IgD-negative memory B cell (primary cell): Measurements from ENCODE around the gene C4orf17. TPM values are rescaled to one million over a fixed set of nuclear protein-coding genes. Genes with fewer than 3 reads are reported as not detected.
"Not testable (repeated sequence)": the region's sequence is repeated elsewhere in the genome, so short reads cannot be mapped to it uniquely, and the experiment has no call there.

Experiments used
- H3K27ac Mint-ChIP-seq, 3 donors: one replicate each; pipeline ENCODE4 v1.8.0; 2020 to 2022; ENCODE audit warnings: mild to moderate bottlenecking in 3 of 3, mixed read lengths in 3 of 3, moderate library complexity in 1 of 3
- H3K27me3 Mint-ChIP-seq: one replicate; pipeline ENCODE4 v1.8.0; 2021; ENCODE audit warnings: mixed read lengths
- H3K36me3 Mint-ChIP-seq: one replicate; pipeline ENCODE4 v1.8.0; 2020; ENCODE audit warnings: mild to moderate bottlenecking, mixed read lengths
- H3K4me1 Mint-ChIP-seq, 3 donors: one replicate each; pipeline ENCODE4 v1.8.0; 2020 to 2022; ENCODE audit warnings: mixed read lengths in 3 of 3, mild to moderate bottlenecking in 1 of 3
- H3K4me3 Mint-ChIP-seq, 4 donors: one replicate each; pipeline ENCODE4 v1.8.0; 2020 to 2022; ENCODE audit warnings: mild to moderate bottlenecking in 4 of 4, mixed read lengths in 4 of 4, moderate library complexity in 3 of 4
- H3K9me3 Mint-ChIP-seq, 3 donors: one replicate each; pipeline ENCODE4 v1.8.0; 2020 to 2021; ENCODE audit warnings: mixed read lengths in 3 of 3, mild to moderate bottlenecking in 1 of 3
- polyA plus RNA-seq: library from polyadenylated mRNA; unstranded; fragments of 300-500 nt; fragmentation: Illumina TruSeq; gene quantifications from one replicate; pipeline ENCODE4 v1.2.3, GENCODE V29; 2021

Gene C4orf17
- polyA plus RNA-seq, 1 donor from 2014 or later, result not detected

- peaks cover 0 to 5% (median 0%) of the 10 kb centered on the region in 3 donors for H3K9me3 Mint-ChIP-seq
- no peak overlapping the region for H3K4me3 Mint-ChIP-seq
- peaks cover 0 to 1% (median 0%) of the 10 kb centered on the region in 3 donors for H3K4me1 Mint-ChIP-seq
- H3K27ac Mint-ChIP-seq, result no peak overlapping the region
- no peaks in the 10 kb centered on the region for H3K36me3 Mint-ChIP-seq
- H3K27me3 Mint-ChIP-seq, result peaks cover 5% of the 10 kb centered on the region
These were observed 3.5 kb upstream of the C4orf17 start for GRCh38 chr4:99507349-99507748.

DNA sequence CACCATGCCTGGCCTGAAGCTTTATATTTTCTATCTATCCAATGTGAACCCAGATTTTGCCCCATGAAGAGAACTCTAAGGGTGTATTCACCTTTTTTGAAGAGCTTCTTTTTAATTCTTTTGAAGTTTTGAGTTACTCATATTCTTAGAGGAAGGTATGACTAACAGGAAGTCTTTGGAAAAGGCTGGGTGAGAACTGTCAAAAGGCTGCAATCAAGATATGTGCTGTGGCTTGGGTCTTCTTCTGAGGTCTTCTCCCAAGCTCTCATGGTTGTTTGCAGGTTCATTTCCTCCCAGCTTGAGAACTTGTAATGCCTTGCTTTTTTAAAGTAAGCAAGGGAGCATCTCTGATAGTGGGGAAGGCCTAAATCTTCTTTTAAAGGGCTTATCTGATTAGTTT, 3.1 kb upstream of the C4orf17 start:
- Mint-ChIP-seq H3K36me3 (no peaks in the 10 kb centered on the region), H3K9me3 (peaks cover 0 to 5% (median 0%) of the 10 kb centered on the region in 3 donors), H3K4me3 (no peak overlapping the region), H3K27me3 (peaks cover 5% of the 10 kb centered on the region), H3K27ac (no peak overlapping the region), H3K4me1 (peaks cover 0 to 1% (median 0%) of the 10 kb centered on the region in 3 donors)

DNA sequence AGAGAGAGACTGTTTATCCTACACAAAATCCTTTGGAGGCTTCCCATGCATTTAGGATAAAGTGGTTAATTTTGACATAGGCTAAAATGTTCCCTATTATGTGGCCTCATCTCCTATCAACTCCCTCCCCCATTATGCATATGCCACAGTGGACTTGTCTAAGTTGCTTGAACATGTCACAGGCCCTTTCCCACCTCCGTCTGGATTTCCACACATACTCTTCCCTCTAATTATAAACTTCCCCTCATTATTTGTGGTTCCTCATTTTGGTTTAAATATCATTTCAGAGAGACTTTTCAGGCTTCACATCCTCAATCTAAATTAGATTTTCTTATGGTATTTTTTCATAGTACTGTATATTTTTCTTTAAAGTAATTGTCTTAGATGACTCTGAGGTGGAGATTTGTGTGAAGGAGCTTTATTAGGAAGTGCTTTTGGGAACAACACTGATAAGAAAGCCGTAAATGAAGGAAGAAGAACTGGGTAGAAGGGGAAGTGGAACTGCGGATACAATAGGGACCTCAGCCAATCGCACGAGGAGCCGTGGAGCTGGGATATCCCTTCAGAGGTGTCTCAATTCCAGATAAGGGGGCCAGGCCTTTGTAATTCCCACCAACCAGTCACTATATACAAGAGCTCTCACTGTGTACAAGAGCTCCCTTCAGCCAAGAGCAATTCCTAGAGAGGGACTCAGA, 7.9 kb downstream of the C4orf17 start:
- Mint-ChIP-seq H3K27me3 (no peaks in the 10 kb centered on the region), H3K4me1 (no peaks in the 10 kb centered on the region), H3K4me3 (no peak overlapping the region), H3K27ac (no peak overlapping the region), H3K9me3 (no peaks in the 10 kb centered on the region), H3K36me3 (no peaks in the 10 kb centered on the region)

GRCh38 chr4:99529228-99529627, 18.4 kb downstream of the C4orf17 start:
- H3K4me3 Mint-ChIP-seq, result no peak overlapping the region
- no peak overlapping the region for H3K27ac Mint-ChIP-seq
- H3K27me3 Mint-ChIP-seq, result peaks cover 9% of the 10 kb centered on the region
- H3K4me1 Mint-ChIP-seq, result no peaks in the 10 kb centered on the region
- H3K9me3 Mint-ChIP-seq, result peaks cover 0 to 5% (median 3%) of the 10 kb centered on the region in 3 donors
- peaks cover 2% of the 10 kb centered on the region for H3K36me3 Mint-ChIP-seq

- peaks cover 9% of the 10 kb centered on the region for H3K27me3 Mint-ChIP-seq
These were observed 19.1 kb downstream of the C4orf17 start for GRCh38 chr4:99529956-99530355.

GRCh38 chr4:99534699-99535098, 23.9 kb downstream of the C4orf17 start:
- not testable (repeated sequence) for H3K4me1 Mint-ChIP-seq, H3K4me3 Mint-ChIP-seq, H3K36me3 Mint-ChIP-seq, H3K9me3 Mint-ChIP-seq, H3K27me3 Mint-ChIP-seq, H3K27ac Mint-ChIP-seq

More at GRCh38 chr4:99529956-99530355, 19.1 kb downstream of the C4orf17 start:
- no peak overlapping the region for H3K27ac Mint-ChIP-seq
- no peak overlapping the region for H3K4me3 Mint-ChIP-seq
- no peaks in the 10 kb centered on the region for H3K4me1 Mint-ChIP-seq
- H3K36me3 Mint-ChIP-seq, result peaks cover 2% of the 10 kb centered on the region
- peaks cover 0 to 5% (median 3%) of the 10 kb centered on the region in 3 donors for H3K9me3 Mint-ChIP-seq

DNA sequence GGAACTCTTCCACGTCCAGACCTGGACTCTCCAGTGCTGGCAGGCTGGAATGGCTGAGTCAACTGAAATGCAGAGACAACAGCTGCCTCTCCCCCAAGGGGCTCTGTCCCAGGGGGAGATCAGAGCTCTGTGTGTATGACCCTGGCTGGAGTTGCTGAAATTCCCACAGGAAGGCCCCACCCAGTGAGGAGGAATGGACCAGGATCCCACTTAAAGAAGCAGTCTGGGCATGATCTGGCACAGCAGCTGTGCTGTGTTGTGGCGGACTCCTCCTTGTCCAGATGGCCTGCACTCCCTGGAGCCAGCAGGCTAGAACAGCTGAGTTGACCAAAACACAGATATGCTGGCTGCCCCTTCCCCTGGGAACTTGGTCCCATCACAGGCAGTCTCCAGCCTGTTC, 25.4 kb downstream of the C4orf17 start:
- Mint-ChIP-seq H3K9me3 (peaks cover 2 to 5% (median 3%) of the 10 kb centered on the region in 3 donors), H3K4me1 (no peaks in the 10 kb centered on the region), H3K4me3 (no peak overlapping the region), H3K27ac (no peak overlapping the region), H3K27me3 (peaks cover 4% of the 10 kb centered on the region), H3K36me3 (no peaks in the 10 kb centered on the region)

DNA sequence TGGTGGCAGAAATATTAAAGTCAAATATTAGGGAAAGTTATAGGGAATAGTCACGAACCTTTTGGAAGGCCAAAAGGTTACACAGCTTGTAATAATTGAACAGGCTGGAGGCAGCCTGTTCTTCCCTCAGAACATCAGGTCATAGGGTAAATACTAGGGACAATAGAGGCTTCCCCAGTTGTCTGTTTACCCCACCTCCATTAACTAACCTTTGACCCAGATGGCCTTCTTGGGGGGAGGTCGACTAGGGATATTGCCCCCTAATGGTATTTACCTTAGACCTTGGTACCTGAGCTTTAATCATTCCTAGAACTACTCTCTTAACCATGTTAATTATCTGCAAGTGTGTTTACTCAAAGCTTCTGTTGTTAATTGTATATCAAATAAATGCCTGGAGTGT, 26.0 kb downstream of the C4orf17 start:
- no peak overlapping the region for H3K4me3 Mint-ChIP-seq
- no peaks in the 10 kb centered on the region for H3K36me3 Mint-ChIP-seq
- peaks cover 2 to 5% (median 3%) of the 10 kb centered on the region in 3 donors for H3K9me3 Mint-ChIP-seq
- no peaks in the 10 kb centered on the region for H3K27me3 Mint-ChIP-seq
- no peak overlapping the region for H3K27ac Mint-ChIP-seq
- H3K4me1 Mint-ChIP-seq, result no peaks in the 10 kb centered on the region

DNA sequence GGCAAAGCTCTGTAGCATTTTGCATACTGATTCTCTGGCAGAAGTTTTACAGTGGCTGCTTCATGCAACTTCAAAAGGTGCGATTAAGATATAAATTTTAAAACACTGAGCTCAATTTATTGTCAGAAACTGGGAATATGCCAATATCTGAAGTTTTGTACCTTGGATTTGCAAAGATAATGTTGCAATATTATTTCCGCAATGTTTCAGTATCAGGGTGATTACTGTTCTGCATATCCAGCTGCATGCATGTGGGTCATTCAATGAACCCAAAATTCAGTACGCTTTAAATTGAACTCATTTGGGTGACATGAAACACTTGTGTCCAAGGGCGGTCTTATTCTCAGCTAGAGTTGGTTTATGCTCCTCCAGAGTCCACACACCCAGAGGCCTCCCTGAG, 26.9 kb downstream of the C4orf17 start:
- Mint-ChIP-seq H3K4me1 (no peaks in the 10 kb centered on the region), H3K36me3 (no peaks in the 10 kb centered on the region), H3K4me3 (no peak overlapping the region), H3K9me3 (peaks cover 2 to 7% (median 5%) of the 10 kb centered on the region in 3 donors), H3K27me3 (no peaks in the 10 kb centered on the region), H3K27ac (no peak overlapping the region)

DNA sequence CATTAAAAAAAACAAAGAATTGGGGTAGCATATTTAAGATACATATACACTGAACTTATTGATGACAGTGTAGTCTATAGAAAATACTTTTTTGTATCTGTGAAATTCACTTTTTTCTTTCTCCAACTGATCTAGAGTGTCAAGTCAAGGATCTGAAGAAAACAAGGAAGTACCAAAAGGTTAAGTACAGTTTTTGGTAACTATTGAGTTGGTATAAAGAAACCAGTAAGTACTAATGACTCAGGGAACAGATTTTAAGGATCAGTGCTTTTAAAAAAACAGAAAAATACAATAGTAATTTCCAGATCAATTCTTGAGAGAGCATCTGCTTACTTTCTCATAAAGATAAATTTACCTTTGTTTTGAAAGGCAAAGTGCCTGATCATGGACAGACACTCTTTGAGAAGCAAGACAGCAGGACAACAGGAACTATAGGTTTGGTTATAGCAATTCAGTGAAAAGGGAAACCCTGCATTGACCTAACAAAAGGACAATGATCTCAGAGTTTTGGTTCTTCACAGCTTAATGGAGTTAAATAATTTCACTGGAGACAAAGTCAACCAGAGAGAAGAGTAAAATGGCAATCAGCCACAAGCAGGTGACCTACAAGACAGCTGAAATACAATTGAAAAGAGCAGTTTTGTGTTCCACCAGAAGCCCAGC, 29.6 kb downstream of the C4orf17 start:
- Mint-ChIP-seq H3K4me3 (no peak overlapping the region), H3K27ac (no peak overlapping the region), H3K36me3 (peaks cover 1% of the 10 kb centered on the region), H3K27me3 (no peaks in the 10 kb centered on the region), H3K4me1 (no peaks in the 10 kb centered on the region), H3K9me3 (peaks cover 4 to 10% (median 9%) of the 10 kb centered on the region in 3 donors)

GRCh38 chr4:99552872-99553271, 42.1 kb downstream of the C4orf17 start:
- Mint-ChIP-seq H3K27me3 (no peaks in the 10 kb centered on the region), H3K36me3 (peaks cover 5% of the 10 kb centered on the region), H3K4me1 (no peaks in the 10 kb centered on the region), H3K9me3 (no peaks in the 10 kb centered on the region), H3K27ac (no peak overlapping the region), H3K4me3 (no peak overlapping the region)

GRCh38 chr4:99563310-99564186, 52.7 kb downstream of the C4orf17 start, which contains the start of gene TRMT10A:
TSS of gene TRMT10A (minus strand) at chr4:99564039. CDS start at chr4:99559338, 4,701 bp downstream.
- Mint-ChIP-seq H3K27me3 (no peaks in the 10 kb centered on the region), H3K36me3 (peaks cover 1% of the 10 kb centered on the region), H3K9me3 (no peaks in the 10 kb centered on the region), H3K27ac (peak within 1 kb of the TSS; percentile 100), H3K4me1 (peaks cover 13 to 20% (median 14%) of the 10 kb centered on the region in 3 donors), H3K4me3 (peak within 1 kb of the TSS; percentile 98 to 100 (median 99))

DNA sequence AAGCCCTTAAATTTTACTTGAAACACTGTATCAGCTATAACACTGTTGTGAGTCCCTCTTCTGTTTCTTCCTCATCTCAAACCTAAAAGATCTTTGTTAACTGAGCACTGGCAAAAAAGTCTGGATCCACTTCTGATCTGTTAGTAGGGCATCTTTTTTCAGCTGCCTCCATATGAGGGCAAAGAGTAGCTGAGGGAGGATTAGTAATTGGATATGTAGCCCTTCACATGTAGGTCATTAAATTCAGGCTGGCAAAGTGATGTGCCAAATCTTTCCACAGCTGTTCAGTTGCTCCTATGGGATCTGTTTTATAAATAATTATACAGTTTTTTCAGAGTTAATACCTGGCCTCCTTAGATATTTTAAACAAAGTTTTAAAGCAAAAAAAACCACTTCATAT, 54.1 kb downstream of the C4orf17 start:
- peaks cover 1% of the 10 kb centered on the region for H3K36me3 Mint-ChIP-seq
- H3K4me3 Mint-ChIP-seq, result peak overlapping the region in 3 of 4 donors; percentile 9 to 45 (median 45)
- no peaks in the 10 kb centered on the region for H3K9me3 Mint-ChIP-seq
- H3K27ac Mint-ChIP-seq, result no peak overlapping the region
- H3K27me3 Mint-ChIP-seq, result peaks cover 2% of the 10 kb centered on the region
- H3K4me1 Mint-ChIP-seq, result peaks cover 13 to 20% (median 14%) of the 10 kb centered on the region in 3 donors

DNA sequence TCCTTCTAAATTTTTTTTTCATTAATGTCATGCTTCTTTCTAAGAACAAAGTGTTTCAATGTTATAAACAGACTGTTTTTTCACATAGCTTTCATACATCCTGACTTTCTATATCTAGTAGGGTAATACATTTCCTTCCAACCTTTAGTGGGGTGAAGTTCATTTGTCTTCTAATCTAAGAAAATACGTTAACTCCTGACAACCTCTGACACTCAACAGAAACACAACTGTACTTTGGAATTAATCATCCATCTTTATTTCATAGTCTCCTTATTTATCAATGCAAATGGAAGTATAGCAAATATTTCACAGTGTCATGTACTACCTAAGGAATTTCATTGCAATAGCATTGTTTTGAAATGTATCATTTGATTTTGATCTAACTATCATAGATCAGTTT, 61.1 kb downstream of the C4orf17 start:
- Mint-ChIP-seq H3K4me1 (peaks cover 6 to 9% (median 8%) of the 10 kb centered on the region in 3 donors), H3K27ac (no peak overlapping the region), H3K27me3 (peaks cover 2% of the 10 kb centered on the region), H3K36me3 (peaks cover 1% of the 10 kb centered on the region), H3K9me3 (no peaks in the 10 kb centered on the region), H3K4me3 (no peak overlapping the region)
